GM12864 (cell line): ENCODE results near the gene SKIC2.
"Not testable (repeated sequence)": the region's sequence is repeated elsewhere in the genome, so short reads cannot be mapped to it uniquely, and the experiment has no call there.

Experiments used
- DNase-seq: peaks from one replicate; pipeline ENCODE4 v3.0.0-alpha.2; 2011; ENCODE audit warnings: low read depth
- H3K4me3 ChIP-seq: 2 replicates; pipeline ENCODE4 v1.5.1; 2011; ENCODE audit warnings: mild to moderate bottlenecking, low read depth, low read length, control low read depth

Gene SKIC2

DNA sequence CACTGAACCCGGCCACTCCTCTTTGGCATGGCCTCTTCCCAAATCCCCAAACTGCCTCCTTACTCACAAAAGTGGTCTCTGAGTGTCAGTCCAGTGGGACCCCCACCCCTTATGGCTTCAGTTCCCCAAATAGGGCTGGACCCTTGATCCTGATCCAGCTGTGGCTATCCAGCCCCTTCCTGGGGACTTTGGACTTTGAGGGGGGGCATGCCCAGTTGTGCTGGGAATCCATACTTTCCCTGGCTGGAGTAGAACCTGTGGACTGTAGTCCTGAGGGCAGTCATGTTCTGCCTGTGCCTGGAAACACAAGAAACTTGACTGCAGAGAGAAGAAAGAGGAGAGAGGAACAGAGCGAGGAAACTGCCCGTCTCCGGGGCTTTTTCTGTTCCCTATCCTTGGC lies 45.4 kb downstream of the SKIC2 start:
- DNase-seq, H3K4me3 ChIP-seq: not testable (repeated sequence)

DNA sequence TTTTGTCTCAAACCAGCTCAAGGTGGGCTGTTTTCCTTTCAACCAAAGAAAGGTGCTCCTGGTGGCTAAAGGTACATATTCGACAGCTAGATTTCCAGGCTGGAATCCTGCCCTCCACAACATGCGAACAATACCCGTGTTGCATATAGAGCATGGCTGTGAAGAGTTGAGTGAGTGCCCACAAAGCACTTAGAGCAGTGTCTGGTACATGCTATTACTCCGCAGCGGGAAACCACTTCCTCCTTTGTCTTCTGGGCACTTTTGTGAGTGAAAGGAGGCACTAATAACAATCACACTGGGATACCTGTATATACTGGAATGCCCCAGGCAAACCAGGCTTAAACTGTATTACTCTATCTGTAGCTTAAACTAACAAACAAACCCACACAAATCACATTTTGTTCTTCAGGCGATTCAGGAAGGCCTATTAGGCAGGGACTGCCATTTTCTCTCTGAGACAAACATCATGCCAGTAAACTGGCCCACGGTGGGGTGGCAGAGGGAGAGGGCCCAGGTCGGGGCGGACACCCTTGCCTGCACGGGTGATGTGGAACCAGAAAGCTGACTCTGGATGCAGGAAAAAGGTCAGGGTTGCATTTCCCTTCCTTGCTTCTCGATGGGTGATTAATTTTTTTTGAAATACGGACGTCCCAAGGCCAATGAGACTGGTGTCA lies 46.0 kb downstream of the SKIC2 start:
- DNase-seq, H3K4me3 ChIP-seq: not testable (repeated sequence)

GRCh38 chr6:32005538-32005880 lies 46.5 kb downstream of the SKIC2 start:
- H3K4me3 ChIP-seq, DNase-seq: not testable (repeated sequence)

- H3K4me3 ChIP-seq, DNase-seq: not testable (repeated sequence)
Observed at GRCh38 chr6:32005991-32006529, 47.1 kb downstream of the SKIC2 start.

DNA sequence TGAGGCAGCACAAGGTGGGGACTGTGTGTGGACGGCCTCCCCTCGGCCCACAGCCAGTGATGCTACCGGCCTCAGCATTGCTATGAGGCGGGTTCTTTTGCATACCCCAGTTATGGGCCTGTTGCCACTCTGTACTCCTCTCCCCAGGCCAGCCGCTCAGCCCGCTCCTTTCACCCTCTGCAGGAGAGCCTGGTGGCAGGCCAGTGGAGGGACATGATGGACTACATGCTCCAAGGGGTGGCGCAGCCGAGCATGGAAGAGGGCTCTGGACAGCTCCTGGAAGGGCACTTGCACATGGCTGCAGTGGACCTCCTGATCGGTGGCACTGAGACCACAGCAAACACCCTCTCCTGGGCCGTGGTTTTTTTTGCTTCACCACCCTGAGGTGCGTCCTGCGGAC lies 48.1 kb downstream of the SKIC2 start:
- not testable (repeated sequence) for H3K4me3 ChIP-seq, DNase-seq

DNA sequence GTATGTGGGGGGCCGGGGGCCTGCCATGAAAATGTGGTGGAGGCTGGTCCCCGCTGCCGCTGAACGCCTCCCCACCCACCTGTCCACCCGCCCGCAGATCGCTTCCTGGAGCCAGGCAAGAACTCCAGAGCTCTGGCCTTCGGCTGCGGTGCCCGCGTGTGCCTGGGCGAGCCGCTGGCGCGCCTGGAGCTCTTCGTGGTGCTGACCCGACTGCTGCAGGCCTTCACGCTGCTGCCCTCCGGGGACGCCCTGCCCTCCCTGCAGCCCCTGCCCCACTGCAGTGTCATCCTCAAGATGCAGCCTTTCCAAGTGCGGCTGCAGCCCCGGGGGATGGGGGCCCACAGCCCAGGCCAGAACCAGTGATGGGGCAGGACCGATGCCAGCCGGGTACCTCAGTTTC lies 49.1 kb downstream of the SKIC2 start:
- not testable (repeated sequence) for DNase-seq, H3K4me3 ChIP-seq

- not testable (repeated sequence) for DNase-seq, H3K4me3 ChIP-seq
Observed at GRCh38 chr6:32008616-32009015, 49.6 kb downstream of the SKIC2 start.

GRCh38 chr6:32009537-32009936 lies 50.6 kb downstream of the SKIC2 start:
- not testable (repeated sequence) for H3K4me3 ChIP-seq, DNase-seq

- DNase-seq, H3K4me3 ChIP-seq: not testable (repeated sequence)
Observed at GRCh38 chr6:32010856-32011530, 52.0 kb downstream of the SKIC2 start.

GRCh38 chr6:32012941-32013617 lies 54.1 kb downstream of the SKIC2 start:
- H3K4me3 ChIP-seq, DNase-seq: not testable (repeated sequence)

- H3K4me3 ChIP-seq = not testable (repeated sequence)
Observed at GRCh38 chr6:32013738-32014137, 54.8 kb downstream of the SKIC2 start.

DNA sequence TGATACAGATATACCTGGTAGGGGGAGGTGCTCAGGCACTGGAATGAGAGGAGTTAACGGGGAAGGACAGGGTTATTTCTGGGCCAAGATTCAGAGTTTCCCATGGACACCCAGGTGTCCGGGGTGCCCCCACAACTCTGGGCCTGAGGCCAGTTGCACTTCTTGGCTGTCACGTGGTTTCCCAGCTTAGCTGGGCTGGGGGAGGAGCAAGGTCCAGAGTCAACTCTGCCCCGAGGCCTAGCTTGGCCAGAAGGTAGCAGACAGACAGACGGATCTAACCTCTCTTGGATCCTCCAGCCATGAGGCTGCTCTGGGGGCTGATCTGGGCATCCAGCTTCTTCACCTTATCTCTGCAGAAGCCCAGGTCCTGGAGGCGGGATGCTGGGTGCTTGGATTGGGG lies 55.6 kb downstream of the SKIC2 start, which contains the start of gene C4B:
Gene C4B, plus strand, starts transcription at position 249 of the 400 bp plus-strand sequence. Its CDS starts 51 bp downstream, at position 300.
- H3K4me3 ChIP-seq, DNase-seq: not testable (repeated sequence)

More at GRCh38 chr6:32013738-32014137, 54.8 kb downstream of the SKIC2 start:
- not testable (repeated sequence) for DNase-seq
